Measurements from ENCODE around the gene CMPK2. TPM values are rescaled to one million over a fixed set of nuclear protein-coding genes. Genes with fewer than 3 reads are reported as not detected.

The CMPK2 gene
- total and polyA plus RNA-seq, 9 of the 15 experiments (the other 6 are each of a cell fraction or from before 2014, with no cell fraction given) = 2.6 to 10.5 (median 5.0) TPM

DNA sequence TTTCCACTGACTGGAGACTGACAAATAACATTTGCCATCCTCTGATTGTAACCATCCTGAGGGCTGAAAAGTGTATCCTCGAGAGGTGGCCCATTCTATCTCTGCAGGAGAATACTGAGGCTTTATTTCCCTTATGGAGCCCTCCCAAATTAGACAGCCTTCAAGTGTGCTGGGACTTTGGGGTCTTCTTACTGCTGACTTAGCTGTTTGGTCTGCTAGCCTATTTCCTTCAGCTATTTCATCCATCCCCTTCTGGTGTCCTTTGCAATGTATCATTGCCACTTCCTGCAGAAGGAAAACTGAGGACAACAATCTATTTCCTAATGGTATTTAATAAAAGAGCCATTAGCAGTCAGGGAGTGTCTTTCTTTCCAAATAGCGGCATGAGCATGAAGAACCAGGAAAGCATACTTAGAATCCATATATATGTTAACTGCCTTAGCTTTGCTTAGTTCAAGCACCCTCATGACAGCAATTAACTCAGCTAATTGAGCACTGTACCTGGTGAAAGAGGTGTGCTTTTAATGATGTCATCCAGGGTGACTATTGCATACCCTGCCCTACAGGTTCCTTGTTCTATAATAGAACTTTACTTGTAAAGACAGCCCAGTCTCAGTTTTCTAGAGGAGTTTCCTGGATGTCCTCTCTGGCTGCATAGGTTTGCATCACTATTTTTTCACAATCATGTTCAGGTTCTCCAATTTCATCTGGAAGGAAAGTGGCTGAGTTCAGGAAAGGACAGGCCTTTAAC is 24.0 kb downstream of the CMPK2 start (continued):
- TF ChIP-seq, protein P1, sequence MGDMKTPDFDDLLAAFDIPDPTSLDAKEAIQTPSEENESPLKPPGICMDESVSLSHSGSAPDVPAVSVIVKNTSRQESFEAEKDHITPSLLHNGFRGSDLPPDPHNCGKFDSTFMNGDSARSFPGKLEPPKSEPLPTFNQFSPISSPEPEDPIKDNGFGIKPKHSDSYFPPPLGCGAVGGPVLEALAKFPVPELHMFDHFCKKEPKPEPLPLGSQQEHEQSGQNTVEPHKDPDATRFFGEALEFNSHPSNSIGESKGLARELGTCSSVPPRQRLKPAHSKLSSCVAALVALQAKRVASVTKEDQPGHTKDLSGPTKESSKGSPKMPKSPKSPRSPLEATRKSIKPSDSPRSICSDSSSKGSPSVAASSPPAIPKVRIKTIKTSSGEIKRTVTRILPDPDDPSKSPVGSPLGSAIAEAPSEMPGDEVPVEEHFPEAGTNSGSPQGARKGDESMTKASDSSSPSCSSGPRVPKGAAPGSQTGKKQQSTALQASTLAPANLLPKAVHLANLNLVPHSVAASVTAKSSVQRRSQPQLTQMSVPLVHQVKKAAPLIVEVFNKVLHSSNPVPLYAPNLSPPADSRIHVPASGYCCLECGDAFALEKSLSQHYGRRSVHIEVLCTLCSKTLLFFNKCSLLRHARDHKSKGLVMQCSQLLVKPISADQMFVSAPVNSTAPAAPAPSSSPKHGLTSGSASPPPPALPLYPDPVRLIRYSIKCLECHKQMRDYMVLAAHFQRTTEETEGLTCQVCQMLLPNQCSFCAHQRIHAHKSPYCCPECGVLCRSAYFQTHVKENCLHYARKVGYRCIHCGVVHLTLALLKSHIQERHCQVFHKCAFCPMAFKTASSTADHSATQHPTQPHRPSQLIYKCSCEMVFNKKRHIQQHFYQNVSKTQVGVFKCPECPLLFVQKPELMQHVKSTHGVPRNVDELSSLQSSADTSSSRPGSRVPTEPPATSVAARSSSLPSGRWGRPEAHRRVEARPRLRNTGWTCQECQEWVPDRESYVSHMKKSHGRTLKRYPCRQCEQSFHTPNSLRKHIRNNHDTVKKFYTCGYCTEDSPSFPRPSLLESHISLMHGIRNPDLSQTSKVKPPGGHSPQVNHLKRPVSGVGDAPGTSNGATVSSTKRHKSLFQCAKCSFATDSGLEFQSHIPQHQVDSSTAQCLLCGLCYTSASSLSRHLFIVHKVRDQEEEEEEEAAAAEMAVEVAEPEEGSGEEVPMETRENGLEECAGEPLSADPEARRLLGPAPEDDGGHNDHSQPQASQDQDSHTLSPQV (IDR thresholded peaks at IDR 0.05) = no peak
- TF ChIP-seq ATF1 (CRISPR knock-in tag; IDR thresholded peaks at IDR 0.05) (no peak), ATF1 (tag; IDR thresholded peaks at IDR 0.05) (no peak), STAG1 (CRISPR knock-in tag; IDR thresholded peaks at IDR 0.05; ENCODE audit: borderline replicate concordance) (no peak), WHSC1 (IDR thresholded peaks at IDR 0.05; ENCODE audit: low read length) (no peak), CBX1 (IDR thresholded peaks at IDR 0.05; ENCODE audit: low read depth) (no peak)

All from K562 (cell line).